ENCODE measurements around the gene RETREG1.
A peak's percentile ranks its signal among the peaks of the same experiment; 100 is the strongest.
"Not testable (repeated sequence)": the region's sequence is repeated elsewhere in the genome, so short reads cannot be mapped to it uniquely, and the experiment has no call there.

RETREG1 gene, protein sequence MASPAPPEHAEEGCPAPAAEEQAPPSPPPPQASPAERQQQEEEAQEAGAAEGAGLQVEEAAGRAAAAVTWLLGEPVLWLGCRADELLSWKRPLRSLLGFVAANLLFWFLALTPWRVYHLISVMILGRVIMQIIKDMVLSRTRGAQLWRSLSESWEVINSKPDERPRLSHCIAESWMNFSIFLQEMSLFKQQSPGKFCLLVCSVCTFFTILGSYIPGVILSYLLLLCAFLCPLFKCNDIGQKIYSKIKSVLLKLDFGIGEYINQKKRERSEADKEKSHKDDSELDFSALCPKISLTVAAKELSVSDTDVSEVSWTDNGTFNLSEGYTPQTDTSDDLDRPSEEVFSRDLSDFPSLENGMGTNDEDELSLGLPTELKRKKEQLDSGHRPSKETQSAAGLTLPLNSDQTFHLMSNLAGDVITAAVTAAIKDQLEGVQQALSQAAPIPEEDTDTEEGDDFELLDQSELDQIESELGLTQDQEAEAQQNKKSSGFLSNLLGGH

GRCh38 chr5:16616536-16617273 lies at the start of gene RETREG1:
RETREG1 (minus strand) TSS chr5:16616997; CDS start chr5:16616971, 26 bp downstream.
- DNase-seq, result peak; percentile 57

GRCh38 chr5:16666130-16666882 lies 49.5 kb upstream of the RETREG1 start:
- no peak for DNase-seq

DNA sequence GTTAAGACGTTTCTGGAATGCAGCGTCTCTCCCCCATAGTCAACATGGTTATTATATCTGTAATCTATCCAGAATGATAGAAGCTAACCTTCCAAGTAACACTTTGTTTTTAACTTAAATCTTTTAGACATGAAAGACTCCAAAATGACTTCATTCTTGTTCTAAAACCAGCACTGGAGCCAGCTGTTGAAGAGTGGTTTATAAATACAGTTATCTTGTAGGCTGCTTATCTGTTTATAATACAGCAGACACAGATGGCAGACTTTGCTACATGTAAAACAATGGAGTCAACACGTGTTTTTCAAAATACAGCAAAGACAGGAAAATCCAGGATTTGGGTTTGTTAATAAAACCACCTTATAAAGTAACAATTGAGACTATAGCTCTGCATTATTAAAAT lies 48.8 kb upstream of the RETREG1 start:
- no peak for DNase-seq

DNA sequence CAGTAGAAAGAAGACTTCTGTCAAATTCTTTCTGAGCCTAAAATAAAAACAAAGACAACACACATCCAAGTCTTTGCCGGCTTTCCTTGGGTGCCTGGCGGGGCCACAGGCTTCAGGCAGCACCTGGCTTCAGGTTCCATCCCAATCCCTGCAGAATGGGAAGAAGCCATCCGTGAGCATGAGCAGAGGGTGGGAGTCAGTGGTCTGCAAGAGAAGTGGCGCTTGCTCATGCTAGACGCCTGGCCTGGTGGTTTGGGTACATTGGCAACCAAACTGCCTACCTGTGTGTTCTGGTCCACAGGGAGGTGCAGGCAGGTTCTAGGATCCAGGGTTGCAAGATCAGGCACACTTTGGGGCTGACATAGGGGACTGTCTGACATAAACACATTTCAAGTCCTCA lies 47.6 kb upstream of the RETREG1 start:
- DNase-seq, result no peak

DNA sequence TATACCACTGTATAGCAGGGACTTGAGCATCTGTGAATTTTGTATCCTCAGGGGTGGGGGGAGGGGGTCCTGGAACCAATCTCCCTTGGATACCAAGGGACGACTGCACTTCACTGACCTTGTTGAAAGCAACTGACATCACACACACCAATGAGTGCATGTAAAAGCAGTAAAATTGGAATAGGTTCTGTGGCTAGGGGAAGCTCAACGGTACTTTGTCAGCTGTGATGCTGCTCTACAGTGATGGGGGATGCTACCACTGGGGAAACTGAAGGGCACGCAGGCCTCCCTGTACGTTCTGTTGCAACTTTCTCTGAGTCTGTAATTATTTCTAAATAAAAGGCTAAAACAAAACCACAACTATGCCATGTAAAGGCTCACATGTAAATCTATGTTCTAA lies 47.0 kb upstream of the RETREG1 start:
- DNase-seq, result no peak

DNA sequence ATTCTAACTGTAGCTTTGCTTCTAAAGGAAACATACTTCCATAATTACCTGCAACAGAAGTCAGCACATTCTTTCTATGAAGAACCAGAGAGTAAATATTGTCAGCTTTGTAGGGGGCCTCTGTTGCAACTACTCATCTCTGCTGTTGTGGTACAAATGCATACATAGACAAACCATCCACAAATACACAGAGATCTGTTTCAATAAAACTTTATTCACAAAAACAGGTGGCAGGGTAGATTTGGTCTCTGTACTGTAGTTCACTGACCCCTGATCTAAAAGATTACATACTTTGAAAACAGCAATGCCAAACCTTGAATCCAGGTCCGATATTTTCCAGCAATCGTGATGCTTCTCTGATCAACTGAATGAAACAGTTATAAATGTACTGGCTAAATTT lies 44.9 kb upstream of the RETREG1 start:
- DNase-seq, result no peak

DNA sequence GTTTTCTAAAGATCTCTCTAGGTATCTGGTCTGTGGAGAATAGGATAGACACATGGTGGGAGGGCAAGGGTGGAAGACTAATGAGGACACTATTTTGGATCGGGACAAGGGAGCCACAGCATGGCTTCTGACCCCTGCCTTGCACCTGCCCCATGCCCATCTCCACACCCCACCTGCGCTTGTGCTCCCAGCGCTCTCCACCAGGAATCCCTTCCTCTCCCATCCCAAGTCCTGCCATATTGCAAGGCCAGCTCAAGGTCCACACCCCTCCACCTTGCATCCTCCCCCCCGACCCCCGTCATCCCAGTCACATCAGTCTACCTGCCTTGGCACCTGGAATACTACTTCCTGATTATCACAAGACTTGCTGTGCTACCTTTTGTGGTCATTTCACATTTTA lies 44.2 kb upstream of the RETREG1 start:
- no peak for DNase-seq

- no peak for DNase-seq
Observed at GRCh38 chr5:16659536-16659935, 42.7 kb upstream of the RETREG1 start.

- peak; percentile 45 for DNase-seq
Observed at GRCh38 chr5:16656561-16657191, 39.9 kb upstream of the RETREG1 start.

DNA sequence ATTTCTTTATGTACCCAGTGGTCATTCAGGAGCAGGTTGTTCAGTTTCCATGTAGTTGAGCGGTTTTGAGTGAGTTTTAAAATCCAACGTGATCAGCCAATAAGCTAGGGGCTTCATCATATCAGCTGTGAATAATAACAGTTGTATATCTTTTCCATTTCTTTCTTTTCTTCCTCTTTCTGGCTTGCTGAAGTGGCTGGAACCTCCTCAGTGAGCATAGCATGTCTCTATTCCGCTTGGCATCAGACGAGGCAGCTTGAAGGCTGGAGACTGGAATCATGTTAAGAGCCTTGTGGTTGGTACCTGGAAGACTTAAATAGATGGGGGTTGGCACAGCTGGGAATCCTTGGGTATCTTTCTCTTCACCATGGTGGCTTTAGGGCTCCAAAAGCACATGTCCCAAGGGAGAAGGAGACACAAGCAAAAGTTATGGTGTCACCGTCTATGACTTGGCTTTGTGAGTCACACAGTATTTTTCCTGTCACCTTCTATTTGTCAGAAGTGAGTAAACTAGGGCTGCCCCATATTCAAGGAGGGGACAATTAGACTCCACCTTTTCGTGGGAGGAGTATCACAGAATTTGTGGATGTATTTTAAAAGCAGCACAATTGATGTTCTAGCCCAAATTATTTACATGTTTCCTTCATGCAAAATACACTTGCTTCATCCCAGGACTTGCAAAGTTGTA lies 38.0 kb upstream of the RETREG1 start:
- peak; percentile 26 for DNase-seq

GRCh38 chr5:16648739-16649138 lies 31.9 kb upstream of the RETREG1 start:
- not testable (repeated sequence) for DNase-seq

DNA sequence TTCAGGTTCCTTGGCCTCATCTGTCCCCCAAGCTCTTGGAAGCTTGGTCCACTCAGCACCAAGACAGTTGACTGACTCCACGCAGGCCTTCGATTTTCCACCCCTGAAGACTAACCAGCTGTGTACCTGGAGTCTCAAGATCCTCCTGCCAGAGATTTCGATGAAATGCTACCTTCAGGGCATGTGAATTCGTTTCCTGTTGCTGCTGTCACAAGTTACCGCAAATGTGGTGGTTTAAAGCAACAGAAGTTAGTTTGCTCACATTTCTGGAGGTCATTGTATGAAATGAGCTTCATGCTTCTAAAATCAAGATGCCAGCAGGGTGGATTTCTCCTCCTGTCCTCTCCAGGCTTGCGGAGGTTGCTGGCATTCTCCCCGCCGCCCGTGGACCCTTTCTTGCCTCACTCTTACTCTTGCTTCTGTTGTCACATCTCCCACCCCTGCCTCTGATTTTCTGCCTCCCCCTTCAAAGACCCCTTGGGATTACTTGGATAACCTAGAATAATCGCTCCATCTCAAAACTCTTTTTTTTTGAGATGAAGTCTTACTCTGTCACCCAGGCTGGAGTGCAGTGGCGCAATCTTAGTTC lies 27.6 kb upstream of the RETREG1 start:
- DNase-seq, result no peak

DNA sequence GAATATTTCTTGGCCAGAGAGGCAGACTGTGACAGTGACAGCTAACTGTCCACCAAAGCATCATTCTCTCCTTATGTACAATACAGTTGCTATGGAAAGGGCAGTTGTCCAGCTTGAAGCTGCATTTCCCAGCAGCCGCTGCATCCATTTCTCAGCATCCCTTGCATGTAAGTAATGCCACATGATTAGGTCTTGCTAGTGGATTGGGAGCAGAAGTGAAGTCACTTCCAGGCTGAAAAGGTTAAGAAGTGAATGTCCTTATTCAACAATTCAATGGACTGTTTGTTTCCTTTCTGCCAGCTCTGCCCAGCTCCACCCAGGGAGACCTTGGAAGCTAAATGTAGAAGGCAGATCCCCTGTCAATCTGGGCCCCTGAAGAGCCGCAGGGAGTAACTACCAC lies 26.1 kb upstream of the RETREG1 start:
- no peak for DNase-seq

DNA sequence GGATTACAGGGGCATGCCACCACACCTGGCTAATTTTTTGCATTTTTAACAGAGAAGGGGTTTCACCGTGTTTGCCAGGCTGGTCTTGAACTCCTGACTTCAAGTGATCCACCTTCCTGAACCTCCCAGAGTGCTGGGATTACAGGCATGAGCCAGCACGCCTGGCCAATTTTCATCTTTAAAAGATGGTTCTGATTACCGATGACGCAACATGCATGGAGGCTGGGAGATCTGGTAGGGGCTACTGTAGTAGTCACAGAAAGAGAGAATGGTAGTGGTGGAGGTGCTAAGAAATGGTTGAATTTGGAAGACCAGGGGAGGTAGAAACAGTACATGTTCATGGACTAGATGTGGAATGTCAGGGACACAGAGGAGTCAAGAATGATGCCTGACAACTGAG lies 22.4 kb upstream of the RETREG1 start:
- no peak for DNase-seq

- no peak for DNase-seq
Observed at GRCh38 chr5:16628376-16628775, 11.6 kb upstream of the RETREG1 start.

GRCh38 chr5:16626696-16627264 lies 10.0 kb upstream of the RETREG1 start:
- DNase-seq, result peak; percentile 90

DNA sequence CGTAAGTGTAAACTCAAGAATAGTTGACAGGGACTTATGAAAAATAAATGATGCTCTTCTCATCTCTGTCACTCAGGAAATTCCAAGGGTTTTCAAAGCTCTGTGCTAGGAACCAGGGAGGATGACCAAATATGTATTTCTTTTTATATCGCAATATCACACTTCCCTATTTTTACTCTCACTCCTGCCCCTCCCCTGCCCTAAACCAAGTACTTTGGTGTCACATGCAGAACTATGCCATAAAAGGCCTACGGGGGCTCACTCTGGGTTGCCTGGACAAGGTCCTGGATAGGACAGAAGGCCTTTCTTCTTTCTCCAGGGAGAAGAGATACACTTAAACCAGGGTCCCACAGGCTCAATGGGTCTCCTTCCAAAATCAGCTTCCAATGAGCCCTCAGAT lies 8.3 kb upstream of the RETREG1 start:
- peak; percentile 83 for DNase-seq

GRCh38 chr5:16619136-16619535 lies 2.3 kb upstream of the RETREG1 start:
- DNase-seq, result no peak

- no peak for DNase-seq
Observed at GRCh38 chr5:16618138-16618897, 1.5 kb upstream of the RETREG1 start.

- DNase-seq, result no peak
Observed at GRCh38 chr5:16617274-16617968, 624 bp upstream of the RETREG1 start.
